Right lobe of liver (tissue), 6 donors: ENCODE measurements around the gene ATP11C. TPM values are rescaled to one million over a fixed set of nuclear protein-coding genes. Genes with fewer than 3 reads are reported as not detected.

Source experiments
- ATAC-seq, 4 donors: fragments of 200-7000 bp; cut with Tn5 transposase; one replicate each; pipeline ENCODE4 v1.9.1; 2020; ENCODE audit warnings: mild to moderate bottlenecking in 4 of 4, moderate library complexity in 4 of 4
- DNase-seq, 3 donors: peaks; one replicate each; pipeline ENCODE4 v3.0.0-alpha.2; 2020
- H3K27ac ChIP-seq, 3 donors: fragments of 200-600 bp; one replicate each; pipeline ENCODE4 v1.8.0; 2022
- H3K27me3 ChIP-seq, 2 donors: fragments of 200-600 bp; one replicate each; pipeline ENCODE4 v1.8.0; 2022
- H3K36me3 ChIP-seq, 4 donors: fragments of 200-600 bp; sonication (generic) in 1 of 4; one replicate each; pipeline versions ENCODE4 v1.5.1 to v1.8.0; 2017 to 2022; ENCODE audit warnings: control low read depth in 1 of 4
- H3K4me1 ChIP-seq, 4 donors: fragments of 200-600 bp; sonication (generic) in 1 of 4; one replicate each; pipeline versions ENCODE4 v1.5.1 to v1.8.0; 2017 to 2022; ENCODE audit warnings: control low read depth in 1 of 4
- H3K4me3 ChIP-seq, 3 donors: fragments of 200-600 bp; one replicate each; pipeline ENCODE4 v1.8.0; 2022
- H3K9me3 ChIP-seq, 4 donors: fragments of 200-600 bp; sonication (generic) in 1 of 4; one replicate each; pipeline versions ENCODE4 v1.5.1 to v1.8.0; 2017 to 2022; ENCODE audit warnings: control low read depth in 1 of 4
- POLR2A ChIP-seq: fragments of 450-650 bp; IDR thresholded peaks from one replicate; pipeline ENCODE4 v1.6.1; 2017; ENCODE audit warnings: antibody characterized with exemption, mild to moderate bottlenecking
- WGBS: methylation state at CpG from one replicate; pipeline ENCODE4 v1.1.6; 2018; ENCODE audit warnings: low coverage, low lambda C conversion rate; ENCODE audit not compliant: insufficient coverage; ENCODE audit errors: missing lambda C conversion rate; 5-methylcytosine and 5-hydroxymethylcytosine counted together
- intact Hi-C, 2 donors: fragments of 100-400 bp; cut with DNase I; formaldehyde crosslinking; loops; one replicate each; pipeline versions ENCODE4 v1.11.2 to v1.14.1; 2022
- long read RNA-seq: library from polyadenylated mRNA; unstranded; transcript quantifications from one replicate; pipeline ENCODE4 v2.0.0, GENCODE V29; 2019
- total RNA-seq, 6 experiments: library from RNA; depleted of rRNA in 2 of 6; stranded (reverse); fragments of >200 nt in 2 of 6; fragmentation: NEBNext Ultra II Directional in 3 of 6; extraction: Animal tissue kit (Norgen Biotek cat#: 25700) in 3 of 6; gene quantifications; one replicate each; pipeline versions ENCODE4 v1.1.0 to v1.2.4, GENCODE V29; 2016 to 2023
- TF ChIP-seq, protein P1 (sequence below), 4 donors: fragments of 200-600 bp in 3 of 4; fragments of 450-650 bp in 1 of 4; IDR thresholded peaks; one replicate each; pipeline versions ENCODE4 v1.5.1 to v1.8.0; 2016 to 2022; ENCODE audit warnings: antibody characterized with exemption in 4 of 4, mild to moderate bottlenecking in 2 of 4
- donor health status: DM: no; HTN: yes; CAD: no.
- donor health status: DM: no; HTN: no; CAD: no.
- donor health status: DM: no; HTN: no; CAD: no.
- donor health status: DM: no; HTN: yes; CAD: no.
- donor health status: DM: no; HTN: yes; CAD: no.

ATP11C gene
- 10 to 100 TPM; 21.4 to 34.0 (median 29.1) TPM for total RNA-seq
- long read RNA-seq, partial matches to known transcripts: 6 of 9 reads
- long read RNA-seq, other reads (novel, unspliced or antisense): 3 of 9 reads

DNA sequence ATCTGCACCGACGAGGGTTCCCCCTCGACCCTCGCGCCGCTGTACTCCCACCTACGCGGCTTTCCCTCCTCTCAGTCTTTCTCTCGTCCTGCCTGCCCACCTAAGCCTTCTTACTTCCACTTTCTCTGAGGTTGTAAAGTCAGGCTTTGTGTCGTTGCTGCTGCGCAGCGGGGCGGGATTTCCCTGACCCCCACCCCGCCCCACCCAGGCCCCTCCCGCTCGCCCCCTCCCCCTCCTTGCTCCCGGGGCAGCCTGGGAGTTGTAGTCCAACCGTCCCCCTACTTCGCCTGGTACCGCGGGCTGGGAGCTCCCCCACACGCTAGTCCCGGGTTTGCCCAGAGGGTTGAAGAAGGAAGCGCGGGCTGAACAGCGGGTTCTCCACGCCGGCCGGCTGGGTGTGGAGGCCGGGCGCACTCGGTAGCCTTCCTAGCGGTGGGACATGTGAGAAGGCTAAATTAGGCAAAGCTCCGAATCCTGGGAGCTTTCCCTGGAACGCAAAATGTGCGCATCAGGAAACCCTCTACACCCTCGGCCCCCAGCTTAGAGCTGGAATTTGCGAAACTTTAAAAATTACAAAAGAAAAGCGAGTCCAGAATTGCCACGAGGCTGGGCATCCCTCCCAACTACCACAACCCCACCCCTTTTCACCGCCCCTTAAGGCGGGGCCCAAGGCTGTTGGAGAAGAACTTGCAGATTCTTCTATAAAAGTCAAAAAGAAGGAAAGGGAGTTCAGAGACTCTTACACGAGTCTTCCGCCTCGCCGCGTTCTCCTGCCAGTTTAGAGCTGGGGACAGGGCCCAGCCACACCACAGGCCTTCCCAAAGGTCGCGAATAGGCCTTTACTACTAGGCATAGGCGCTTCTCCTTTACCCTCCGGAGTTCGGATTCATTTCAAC lies at the start of gene ATP11C:
Gene ATP11C (minus strand): TSS at position 153 of the 896 bp plus-strand sequence. CDS start 1,011 bp downstream, outside the sequence.
- ATAC-seq (peak; percentile 83 to 91 (median 85)), DNase-seq (peak; percentile 84 to 90 (median 84))
- intact Hi-C loops: no loop called here
- Histone ChIP-seq H3K9me3 (no peaks in the 10 kb centered on the region), H3K27ac (peak within 1 kb of the TSS; percentile 82 to 96 (median 85)), H3K27me3 (no peaks in the 10 kb centered on the region), H3K4me1 (peaks cover 0 to 4% (median 0%) of the 10 kb centered on the region in 4 donors), H3K36me3 (no peaks in the 10 kb centered on the region), H3K4me3 (peak within 1 kb of the TSS; percentile 69 to 77 (median 74))
- 17% methylated on average over 30 of the region's 52 CpGs for WGBS
- peak; percentile 65 for TF ChIP-seq POLR2A
- TF ChIP-seq, protein P1, sequence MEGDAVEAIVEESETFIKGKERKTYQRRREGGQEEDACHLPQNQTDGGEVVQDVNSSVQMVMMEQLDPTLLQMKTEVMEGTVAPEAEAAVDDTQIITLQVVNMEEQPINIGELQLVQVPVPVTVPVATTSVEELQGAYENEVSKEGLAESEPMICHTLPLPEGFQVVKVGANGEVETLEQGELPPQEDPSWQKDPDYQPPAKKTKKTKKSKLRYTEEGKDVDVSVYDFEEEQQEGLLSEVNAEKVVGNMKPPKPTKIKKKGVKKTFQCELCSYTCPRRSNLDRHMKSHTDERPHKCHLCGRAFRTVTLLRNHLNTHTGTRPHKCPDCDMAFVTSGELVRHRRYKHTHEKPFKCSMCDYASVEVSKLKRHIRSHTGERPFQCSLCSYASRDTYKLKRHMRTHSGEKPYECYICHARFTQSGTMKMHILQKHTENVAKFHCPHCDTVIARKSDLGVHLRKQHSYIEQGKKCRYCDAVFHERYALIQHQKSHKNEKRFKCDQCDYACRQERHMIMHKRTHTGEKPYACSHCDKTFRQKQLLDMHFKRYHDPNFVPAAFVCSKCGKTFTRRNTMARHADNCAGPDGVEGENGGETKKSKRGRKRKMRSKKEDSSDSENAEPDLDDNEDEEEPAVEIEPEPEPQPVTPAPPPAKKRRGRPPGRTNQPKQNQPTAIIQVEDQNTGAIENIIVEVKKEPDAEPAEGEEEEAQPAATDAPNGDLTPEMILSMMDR (IDR thresholded peaks at IDR 0.05): peak in 2 of 4 donors; percentile 4 to 23

GRCh38 chrX:139974471-139974870 lies 41.6 kb upstream of the ATP11C start:
- WGBS: 51% methylated on average over 3 of the region's 3 CpGs
- peak overlapping the region in 2 of 3 donors; percentile 53 to 63 for H3K27ac ChIP-seq
- DNase-seq: no peak
- no peaks in the 10 kb centered on the region for H3K27me3 ChIP-seq
- ATAC-seq: peak in 3 of 4 donors; percentile 9 to 39 (median 12)
- TF ChIP-seq, protein P1 (IDR thresholded peaks at IDR 0.05): no peak
- no peak for TF ChIP-seq POLR2A
- no peaks in the 10 kb centered on the region for H3K36me3 ChIP-seq
- no peaks in the 10 kb centered on the region for H3K9me3 ChIP-seq
- no peak overlapping the region for H3K4me3 ChIP-seq
- peaks cover 0 to 13% (median 0%) of the 10 kb centered on the region in 4 donors for H3K4me1 ChIP-seq
- intact Hi-C loops: no loop called here

GRCh38 chrX:139972629-139973624 lies 40.1 kb upstream of the ATP11C start:
- intact Hi-C loops: no loop called here
- H3K36me3 ChIP-seq: no peaks in the 10 kb centered on the region
- H3K27me3 ChIP-seq: peaks cover 0 to 3% of the 10 kb centered on the region in 2 donors
- no peaks in the 10 kb centered on the region for H3K9me3 ChIP-seq
- DNase-seq (peak in 1 of 3 donors; percentile 70), ATAC-seq (peak; percentile 63 to 85 (median 80))
- TF ChIP-seq, protein P1 (IDR thresholded peaks at IDR 0.05): no peak
- no peak for TF ChIP-seq POLR2A
- peak overlapping the region in 2 of 3 donors; percentile 53 to 63 for H3K27ac ChIP-seq
- H3K4me1 ChIP-seq: peaks cover 0 to 13% (median 0%) of the 10 kb centered on the region in 4 donors
- no peak overlapping the region for H3K4me3 ChIP-seq
- WGBS: 24% methylated on average over 5 of the region's 6 CpGs

GRCh38 chrX:139972113-139972512 lies 39.3 kb upstream of the ATP11C start:
- DNase-seq: no peak
- no peak for ATAC-seq
- Histone ChIP-seq H3K27ac (no peak overlapping the region), H3K36me3 (no peaks in the 10 kb centered on the region), H3K4me1 (peaks cover 0 to 13% (median 0%) of the 10 kb centered on the region in 4 donors), H3K9me3 (no peaks in the 10 kb centered on the region), H3K4me3 (peak overlapping the region in 2 of 3 donors; percentile 29 to 38), H3K27me3 (peaks cover 0 to 6% of the 10 kb centered on the region in 2 donors)
- TF ChIP-seq, protein P1 (IDR thresholded peaks at IDR 0.05): no peak
- TF ChIP-seq POLR2A: no peak
- 25% methylated on average over 5 of the region's 5 CpGs for WGBS
- intact Hi-C loops: no loop called here
